ENCODE results near the gene ADAMTSL5. TPM values are rescaled to one million over a fixed set of nuclear protein-coding genes. Genes with fewer than 3 reads are reported as not detected.
A peak's percentile ranks its signal among the peaks of the same experiment; 100 is the strongest.

Gene ADAMTSL5
- total and polyA plus RNA-seq, 2 of the 13 experiments (the other 11 are each of a cell fraction or from before 2014, with no cell fraction given), result 0.60 to 2.7 TPM

GRCh38 chr19:1468821-1469254, 44.0 kb downstream of the ADAMTSL5 start (continued):
- TF ChIP-seq REST (IDR thresholded peaks at IDR 0.05; ENCODE audit: borderline replicate concordance in 1 of 2, low read depth in 1 of 2, low read length in 2 of 2) (no peak), CHD2 (IDR thresholded peaks at IDR 0.05; ENCODE audit: low read depth, low read length) (no peak), ZNF530 (CRISPR knock-in tag; IDR thresholded peaks at IDR 0.05; ENCODE audit: low read depth) (no peak), ZFP36 (IDR thresholded peaks at IDR 0.05; ENCODE audit: borderline replicate concordance, low read depth, low read length, partially characterized antibody) (no peak), E2F5 (CRISPR knock-in tag; conservative IDR thresholded peaks at IDR 0.05) (no peak), PHF8 (CRISPR knock-in tag; IDR thresholded peaks at IDR 0.05) (peak; percentile 36; the same call in 1 of the 2 replicates), ZNF354B (CRISPR knock-in tag; IDR thresholded peaks at IDR 0.05) (no peak), ZNF121 (CRISPR knock-in tag; IDR thresholded peaks at IDR 0.05) (no peak), HINFP (CRISPR knock-in tag; IDR thresholded peaks at IDR 0.05; ENCODE audit: low read depth) (no peak), CTCF (CRISPR knock-in tag; IDR thresholded peaks at IDR 0.05) (peak; percentile 53), ZNF207 (IDR thresholded peaks at IDR 0.05; ENCODE audit: borderline replicate concordance) (no peak), AGO1 (IDR thresholded peaks at IDR 0.05; ENCODE audit: low read depth, low read length, poor library complexity, severe bottlenecking) (peak; percentile 36), ZNF720 (CRISPR knock-in tag; IDR thresholded peaks at IDR 0.05) (no peak), ZNF780A (CRISPR knock-in tag; IDR thresholded peaks at IDR 0.05) (no peak)
- TF ChIP-seq, protein P1, sequence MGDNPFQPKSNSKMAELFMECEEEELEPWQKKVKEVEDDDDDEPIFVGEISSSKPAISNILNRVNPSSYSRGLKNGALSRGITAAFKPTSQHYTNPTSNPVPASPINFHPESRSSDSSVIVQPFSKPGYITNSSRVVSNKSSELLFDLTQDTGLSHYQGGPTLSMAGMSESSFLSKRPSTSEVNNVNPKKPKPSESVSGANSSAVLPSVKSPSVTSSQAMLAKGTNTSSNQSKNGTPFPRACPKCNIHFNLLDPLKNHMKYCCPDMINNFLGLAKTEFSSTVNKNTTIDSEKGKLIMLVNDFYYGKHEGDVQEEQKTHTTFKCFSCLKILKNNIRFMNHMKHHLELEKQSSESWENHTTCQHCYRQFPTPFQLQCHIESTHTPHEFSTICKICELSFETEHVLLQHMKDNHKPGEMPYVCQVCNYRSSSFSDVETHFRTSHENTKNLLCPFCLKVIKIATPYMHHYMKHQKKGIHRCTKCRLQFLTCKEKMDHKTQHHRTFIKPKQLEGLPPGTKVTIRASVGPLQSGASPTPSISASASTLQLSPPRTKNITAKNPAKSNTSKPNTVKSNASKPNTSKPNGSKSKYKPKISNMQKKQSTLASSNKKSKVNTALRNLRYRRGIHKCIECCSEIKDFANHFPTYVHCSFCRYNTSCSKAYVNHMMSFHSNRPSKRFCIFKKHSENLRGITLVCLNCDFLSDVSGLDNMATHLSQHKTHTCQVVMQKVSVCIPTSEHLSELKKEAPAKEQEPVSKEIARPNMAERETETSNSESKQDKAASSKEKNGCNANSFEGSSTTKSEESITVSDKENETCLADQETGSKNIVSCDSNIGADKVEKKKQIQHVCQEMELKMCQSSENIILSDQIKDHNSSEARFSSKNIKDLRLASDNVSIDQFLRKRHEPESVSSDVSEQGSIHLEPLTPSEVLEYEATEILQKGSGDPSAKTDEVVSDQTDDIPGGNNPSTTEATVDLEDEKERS (CRISPR knock-in tag; IDR thresholded peaks at IDR 0.05), result no peak
- TF ChIP-seq, protein P2, sequence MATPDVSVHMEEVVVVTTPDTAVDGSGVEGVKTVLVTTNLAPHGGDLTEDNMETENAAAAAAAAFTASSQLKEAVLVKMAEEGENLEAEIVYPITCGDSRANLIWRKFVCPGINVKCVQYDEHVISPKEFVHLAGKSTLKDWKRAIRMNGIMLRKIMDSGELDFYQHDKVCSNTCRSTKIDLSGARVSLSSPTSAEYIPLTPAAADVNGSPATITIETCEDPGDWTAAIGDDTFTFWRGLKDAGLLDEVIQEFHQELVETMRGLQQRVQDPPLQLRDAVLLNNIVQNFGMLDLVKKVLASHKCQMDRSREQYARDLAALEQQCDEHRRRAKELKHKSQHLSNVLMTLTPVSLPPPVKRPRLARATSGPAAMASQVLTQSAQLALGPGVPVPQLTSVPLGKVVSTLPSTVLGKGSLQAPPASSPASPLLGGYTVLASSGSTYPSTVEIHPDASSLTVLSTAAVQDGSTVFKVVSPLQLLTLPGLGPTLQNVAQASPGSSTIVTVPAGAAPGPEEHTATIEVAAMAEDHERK (CRISPR knock-in tag; IDR thresholded peaks at IDR 0.05; ENCODE audit: low read depth), result no peak

All from HepG2 (cell line).